ENCODE data around the gene PCBP3.

DNA sequence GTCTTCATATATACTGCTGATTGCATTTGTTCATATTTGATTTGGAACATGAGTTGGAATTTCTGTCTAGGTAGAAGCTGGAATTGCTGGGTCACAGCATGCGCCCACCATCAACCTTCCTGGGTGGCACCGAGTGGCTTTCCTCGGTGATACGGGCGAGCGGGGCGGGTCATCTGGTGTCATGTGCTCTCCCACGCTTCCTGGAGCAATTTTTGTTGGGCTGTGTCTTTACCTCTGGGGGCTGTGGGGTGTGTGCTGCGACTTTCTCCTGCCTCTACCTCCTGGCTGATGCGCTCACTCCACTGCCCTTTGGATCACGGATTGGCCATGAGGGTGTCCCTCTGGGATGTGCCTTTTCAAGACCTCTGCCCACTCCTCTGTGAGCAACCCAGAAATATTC lies 229.4 kb downstream of the PCBP3 start:
- TF ChIP-seq REST (IDR thresholded peaks at IDR 0.05; ENCODE audit: insufficient read depth in 1 of 2, low read depth in 2 of 2, low read length in 1 of 2) = no peak
- TF ChIP-seq CTCF (IDR thresholded peaks at IDR 0.05) = no peak
- no peak for TF ChIP-seq POLR2AphosphoS5 (IDR thresholded peaks at IDR 0.05; ENCODE audit: low read depth, low read length)
- no peak for TF ChIP-seq SIN3A (IDR thresholded peaks at IDR 0.05; ENCODE audit: borderline replicate concordance, insufficient read depth, low read depth, low read length)
- no peak for TF ChIP-seq TCF7L2 (IDR thresholded peaks at IDR 0.05; ENCODE audit: low read depth, low read length)

Data from Panc1 (cell line).